CD8-positive, alpha-beta memory T cell (primary cell): ENCODE results near the gene NUDT16. TPM values are rescaled to one million over a fixed set of nuclear protein-coding genes. Genes with fewer than 3 reads are reported as not detected.

Experiments
- CTCF ChIA-PET: fragments of 350-600 bp; sonication (Branson Sonifier 250); formaldehyde crosslinking; loops from one replicate; lab custom pipeline; 2021; ENCODE audit warnings: antibody characterized with exemption; lab: Charles Lee
- POLR2A ChIA-PET: fragments of 350-600 bp; sonication (Branson Sonifier 250); formaldehyde crosslinking; loops from one replicate; lab custom pipeline; 2021; ENCODE audit warnings: antibody characterized with exemption; lab: Charles Lee
- DNase-seq, 5 donors: peaks; one replicate each; pipeline versions ENCODE4 v3.0.0 to v3.0.0-alpha.2; 2020 to 2022; ENCODE audit warnings: mixed read lengths in 1 of 5
- H3K27ac ChIP-seq: one replicate; pipeline ENCODE4 v1.7.0; 2013; ENCODE audit warnings: low read depth, mild to moderate bottlenecking, low read length, moderate library complexity
- H3K27me3 ChIP-seq: 2 replicates; pipeline ENCODE4 v1.7.0; 2013; ENCODE audit warnings: low read length, mild to moderate bottlenecking; ENCODE audit not compliant: insufficient read depth, poor library complexity, severe bottlenecking
- H3K36me3 ChIP-seq: 2 replicates; pipeline ENCODE4 v1.7.0; 2013; ENCODE audit warnings: mild to moderate bottlenecking, low read length, moderate library complexity; ENCODE audit not compliant: insufficient read depth
- H3K4me1 ChIP-seq: 2 replicates; pipeline ENCODE4 v1.7.0; 2013; ENCODE audit warnings: mild to moderate bottlenecking, low read length, moderate library complexity; ENCODE audit not compliant: insufficient read depth
- H3K4me3 ChIP-seq: 2 replicates; pipeline ENCODE4 v1.7.0; 2013; ENCODE audit warnings: mild to moderate bottlenecking, low read length
- H3K9me3 ChIP-seq: 2 replicates; pipeline ENCODE4 v1.7.0; 2013; ENCODE audit warnings: mild to moderate bottlenecking, low read length
- H3K27ac Mint-ChIP-seq, 8 donors: one replicate each; pipeline ENCODE4 v1.8.0; 2020 to 2021; ENCODE audit warnings: mixed read lengths in 8 of 8, mild to moderate bottlenecking in 6 of 8, inconsistent platforms in 3 of 8, moderate library complexity in 3 of 8
- H3K27me3 Mint-ChIP-seq, 2 donors: one replicate each; pipeline ENCODE4 v1.8.0; 2020 to 2021; ENCODE audit warnings: mixed read lengths in 2 of 2, mild to moderate bottlenecking in 1 of 2, moderate library complexity in 1 of 2
- H3K36me3 Mint-ChIP-seq, 3 donors: one replicate each; pipeline ENCODE4 v1.8.0; 2020 to 2021; ENCODE audit warnings: mixed read lengths in 3 of 3, inconsistent platforms in 1 of 3, mild to moderate bottlenecking in 1 of 3
- H3K4me1 Mint-ChIP-seq, 3 donors: one replicate each; pipeline ENCODE4 v1.8.0; 2020 to 2021; ENCODE audit warnings: mixed read lengths in 3 of 3, inconsistent platforms in 1 of 3, mild to moderate bottlenecking in 1 of 3
- H3K4me3 Mint-ChIP-seq, 7 donors: one replicate each; pipeline ENCODE4 v1.8.0; 2020 to 2021; ENCODE audit warnings: mixed read lengths in 7 of 7, mild to moderate bottlenecking in 6 of 7, moderate library complexity in 4 of 7, inconsistent platforms in 2 of 7
- H3K9me3 Mint-ChIP-seq, 5 donors: one replicate each; pipeline ENCODE4 v1.8.0; 2020 to 2022; ENCODE audit warnings: mixed read lengths in 5 of 5, mild to moderate bottlenecking in 3 of 5, moderate library complexity in 2 of 5, inconsistent platforms in 1 of 5
- polyA plus RNA-seq: library from polyadenylated mRNA; unstranded; fragments of 300-500 nt; fragmentation: Illumina TruSeq; gene quantifications from one replicate; pipeline ENCODE4 v1.2.3, GENCODE V29; 2021
- total RNA-seq, 2 experiments: library from RNA; stranded (reverse); gene quantifications; one replicate each; pipeline ENCODE4 v1.2.3, GENCODE V29; 2021

NUDT16 gene
- total and polyA plus RNA-seq, 3 experiments from 2014 or later = 3.6 to 8.3 (median 7.3) TPM

DNA sequence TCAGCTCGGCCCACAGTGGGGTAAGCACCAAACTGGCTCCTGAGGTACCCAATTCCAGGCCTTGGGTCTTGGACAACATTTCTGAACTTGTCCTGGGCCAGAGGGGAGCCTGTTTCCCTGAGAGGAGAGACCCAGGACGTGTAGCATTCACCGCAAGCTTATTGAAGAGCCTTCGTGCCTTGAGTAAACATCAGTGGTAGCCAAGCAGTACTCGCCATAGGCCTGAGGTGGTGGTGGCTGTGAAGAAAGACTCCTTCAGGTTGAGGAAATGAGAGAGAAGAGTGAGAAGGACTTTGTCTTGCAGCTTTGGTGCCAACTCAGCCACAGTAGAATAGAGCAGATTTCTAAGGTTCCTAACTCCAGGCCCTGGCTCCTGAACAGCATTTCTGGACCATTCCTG lies 50.2 kb downstream of the NUDT16 start:
- Histone ChIP-seq H3K36me3 (no peaks in the 10 kb centered on the region), H3K27me3 (no peaks in the 10 kb centered on the region), H3K27ac (no peak overlapping the region), H3K4me3 (no peak overlapping the region), H3K4me1 (no peaks in the 10 kb centered on the region), H3K9me3 (no peaks in the 10 kb centered on the region)
- ChIA-PET POLR2A (no interaction called here), CTCF (interaction anchor here (0.6 kb wide), 1 partner anchor 17 kb away, joined by 5 read pairs; no protein-coding TSS in a partner anchor)
- Mint-ChIP-seq H3K9me3 (no peaks in the 10 kb centered on the region), H3K4me3 (no peak overlapping the region), H3K4me1 (no peaks in the 10 kb centered on the region), H3K27me3 (peaks cover 3 to 7% of the 10 kb centered on the region in 2 donors), H3K27ac (no peak overlapping the region), H3K36me3 (no peaks in the 10 kb centered on the region)
- DNase-seq = no peak

DNA sequence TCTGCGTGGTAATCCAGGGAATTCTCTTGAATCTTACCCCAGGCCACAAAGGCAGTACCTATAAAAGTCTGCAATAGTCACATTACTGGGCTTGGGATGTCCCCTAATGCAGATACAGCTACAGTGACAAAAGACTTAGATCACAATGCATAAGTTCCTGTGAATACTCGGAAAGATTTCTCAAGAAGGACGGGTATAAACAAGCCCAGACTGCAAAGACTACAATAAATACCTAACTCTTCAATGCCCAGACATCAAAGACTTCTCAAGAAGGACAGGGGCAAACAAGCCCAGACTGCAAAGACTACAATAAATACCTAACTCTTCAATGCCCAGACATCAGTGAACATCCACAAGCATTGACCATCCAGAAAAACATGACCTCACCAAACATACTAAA lies 50.9 kb downstream of the NUDT16 start:
- ChIA-PET CTCF (no interaction called here), POLR2A (no interaction called here)
- H3K4me1 ChIP-seq = no peaks in the 10 kb centered on the region
- no peaks in the 10 kb centered on the region for H3K9me3 ChIP-seq
- no peak overlapping the region for H3K4me3 ChIP-seq
- H3K27ac Mint-ChIP-seq = no peak overlapping the region
- H3K4me3 Mint-ChIP-seq = no peak overlapping the region
- H3K4me1 Mint-ChIP-seq = no peaks in the 10 kb centered on the region
- H3K36me3 ChIP-seq = no peaks in the 10 kb centered on the region
- H3K27me3 ChIP-seq = no peaks in the 10 kb centered on the region
- H3K9me3 Mint-ChIP-seq = no peaks in the 10 kb centered on the region
- no peak for DNase-seq
- no peaks in the 10 kb centered on the region for H3K36me3 Mint-ChIP-seq
- H3K27ac ChIP-seq = no peak overlapping the region
- H3K27me3 Mint-ChIP-seq = peaks cover under 1 to 7% of the 10 kb centered on the region in 2 donors

DNA sequence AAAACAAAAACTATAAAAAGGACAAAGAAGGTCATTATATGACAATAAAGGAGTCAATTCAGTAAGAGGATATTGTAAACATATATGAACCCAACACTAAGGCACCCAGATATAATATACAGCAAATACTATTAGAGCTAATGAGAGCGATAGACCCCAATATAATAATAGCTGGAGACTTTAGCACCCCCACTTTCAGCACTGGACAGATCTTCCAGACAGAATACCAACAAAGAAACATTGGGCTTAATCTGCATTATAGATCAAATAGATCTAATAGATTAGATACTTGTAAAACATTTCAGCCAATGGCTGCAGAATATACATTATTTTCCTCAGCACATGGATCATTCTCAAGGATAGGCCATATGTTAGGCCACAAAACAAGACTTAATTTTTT lies 53.4 kb downstream of the NUDT16 start:
- ChIA-PET CTCF (no interaction called here), POLR2A (no interaction called here)
- peaks cover 2 to 6% of the 10 kb centered on the region in 2 donors for H3K27me3 Mint-ChIP-seq
- H3K27ac ChIP-seq = no peak overlapping the region
- H3K27ac Mint-ChIP-seq = no peak overlapping the region
- H3K9me3 ChIP-seq = no peaks in the 10 kb centered on the region
- no peaks in the 10 kb centered on the region for H3K9me3 Mint-ChIP-seq
- no peak overlapping the region for H3K4me3 ChIP-seq
- H3K4me3 Mint-ChIP-seq = no peak overlapping the region
- no peak for DNase-seq
- no peaks in the 10 kb centered on the region for H3K36me3 ChIP-seq
- H3K4me1 ChIP-seq = no peaks in the 10 kb centered on the region
- no peaks in the 10 kb centered on the region for H3K36me3 Mint-ChIP-seq
- no peaks in the 10 kb centered on the region for H3K27me3 ChIP-seq
- H3K4me1 Mint-ChIP-seq = no peaks in the 10 kb centered on the region

Other genes starting within 250 kb of the NUDT16 start
- 100 to 1,000 TPM; 213 to 215 TPM for gene MRPL3, start 121.2 kb downstream of the NUDT16 start, total RNA-seq
- gene MRPL3, start 121.2 kb downstream of the NUDT16 start, polyA plus RNA-seq = 82.5 TPM